NCI-H2227 treated with DMSO at 0.1 percent for 48 hours (cell line): ENCODE measurements around the gene RHOC.
A peak's percentile ranks its signal among the peaks of the same experiment; 100 is the strongest.
"Not testable (repeated sequence)": the region's sequence is repeated elsewhere in the genome, so short reads cannot be mapped to it uniquely, and the experiment has no call there.

Source experiments
- DNase-seq: peaks from one replicate; lab custom pipeline; 2025; lab: John Stamatoyannopoulos, UW

Gene RHOC

GRCh38 chr1:112706505-112707220 is at the start of gene RHOC:
TSS of gene RHOC (minus strand) at chr1:112707127. CDS start at chr1:112703799, 3,328 bp downstream.
- peak; percentile 29 for DNase-seq

GRCh38 chr1:112754116-112754628 is 47.2 kb upstream of the RHOC start:
- DNase-seq: no peak

GRCh38 chr1:112748396-112748795 is 41.5 kb upstream of the RHOC start:
- no peak for DNase-seq

DNA sequence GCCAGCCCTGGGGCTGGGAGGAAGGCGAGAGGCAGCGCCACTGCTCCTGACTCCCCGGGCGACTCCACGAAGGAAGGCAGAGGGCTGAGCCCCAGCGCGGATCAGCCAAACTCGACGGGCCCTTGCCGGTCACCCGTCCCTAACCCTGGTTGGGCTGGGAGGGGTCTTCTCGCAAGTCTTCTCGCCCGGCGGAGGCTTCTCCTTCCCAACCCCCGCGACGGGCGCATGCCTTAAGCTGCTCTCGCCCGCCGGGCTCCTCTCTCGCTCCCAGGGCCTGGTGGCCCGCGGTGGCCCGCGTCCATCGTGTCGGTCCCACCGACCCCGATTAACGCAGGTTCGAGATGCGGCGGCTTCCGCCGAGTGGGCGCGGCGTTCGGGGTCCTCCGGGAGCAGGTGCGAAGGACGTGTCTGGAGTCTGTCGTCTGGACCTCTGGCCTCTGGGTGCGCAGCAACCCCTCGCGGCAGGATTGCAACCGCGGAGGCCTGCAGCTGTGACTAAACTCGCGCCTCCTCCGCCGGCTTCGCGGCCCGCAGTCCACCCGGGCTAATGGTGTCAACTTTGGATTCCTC is 37.2 kb upstream of the RHOC start:
- DNase-seq: no peak

DNA sequence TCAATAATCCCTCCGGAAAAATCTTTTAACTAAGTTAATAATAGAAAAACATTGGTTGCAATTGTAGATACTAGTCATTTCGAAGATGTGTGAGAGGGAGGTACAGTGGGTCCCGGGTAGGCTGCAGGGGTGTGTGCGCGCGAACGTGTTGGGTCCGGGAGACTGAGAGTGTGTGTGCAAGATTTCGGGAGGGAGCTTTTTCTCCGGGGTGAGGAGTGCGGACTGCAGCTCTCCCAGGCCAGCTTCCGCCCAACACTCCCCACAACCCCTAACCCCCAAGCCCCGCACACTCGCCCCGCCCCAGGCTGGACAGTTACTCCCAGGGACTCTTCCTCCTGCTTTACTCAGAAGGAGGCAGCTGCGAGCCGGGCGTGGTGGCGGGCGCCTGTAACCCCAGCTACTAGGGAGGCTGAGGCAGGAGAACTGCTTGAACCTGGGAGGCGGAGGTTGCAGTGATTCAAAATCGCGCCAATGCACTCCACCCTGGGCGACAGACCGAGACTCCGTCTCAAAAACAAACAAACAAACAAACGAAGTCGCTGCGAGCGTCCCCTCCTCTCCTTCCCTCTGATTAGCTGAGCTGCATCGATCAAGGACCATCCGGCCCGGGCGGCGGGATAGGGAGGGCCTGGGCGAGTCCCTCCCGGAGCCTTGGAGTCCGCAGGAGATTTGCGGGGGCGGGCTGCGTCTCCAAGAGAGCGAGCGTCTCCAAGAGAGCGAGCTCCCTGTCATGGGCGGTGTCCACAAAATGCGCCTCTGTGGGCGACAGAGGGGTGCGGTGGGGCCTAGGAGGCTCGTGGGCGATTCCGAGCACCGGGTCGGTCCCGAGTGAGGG is 36.5 kb upstream of the RHOC start:
- no peak for DNase-seq

DNA sequence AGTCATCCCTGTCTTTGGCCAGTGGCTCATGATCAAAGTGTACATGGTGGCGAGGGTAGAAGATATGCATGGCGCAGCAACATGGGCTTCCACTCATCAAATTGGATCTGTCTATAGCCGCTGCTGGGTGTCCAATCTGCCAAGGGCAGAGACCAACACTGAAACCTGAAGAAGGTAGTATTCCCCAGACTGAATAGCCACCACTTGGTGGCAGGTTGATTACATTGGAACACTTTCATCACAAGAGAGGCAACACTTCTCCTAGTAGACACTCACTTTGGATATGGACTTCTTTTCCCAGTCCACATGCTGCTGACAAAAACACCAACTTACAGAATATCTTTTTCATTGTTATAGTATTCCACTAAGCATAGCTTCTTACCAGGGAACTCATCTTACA is 30.6 kb upstream of the RHOC start:
- DNase-seq: no peak

GRCh38 chr1:112735752-112736151 is 28.8 kb upstream of the RHOC start:
- no peak for DNase-seq

DNA sequence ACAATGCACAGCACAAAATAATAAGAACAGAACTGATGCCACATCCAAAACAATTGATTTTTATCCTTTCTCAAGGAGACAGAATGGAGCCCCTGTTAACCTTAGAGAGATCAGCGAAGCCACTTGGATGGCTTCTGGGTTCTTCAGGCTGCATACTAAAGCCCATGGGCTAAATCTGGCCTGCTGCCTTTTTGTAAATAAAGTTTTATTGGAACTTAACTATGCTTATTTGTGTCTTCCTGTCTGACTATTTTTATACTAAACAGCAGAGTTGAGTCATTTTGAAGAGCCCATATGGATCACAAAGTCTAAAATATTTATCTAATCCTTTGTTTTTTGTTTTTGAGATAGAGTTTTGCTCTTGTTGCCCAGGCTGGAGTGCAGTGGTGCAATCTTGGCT is 24.5 kb upstream of the RHOC start:
- no peak for DNase-seq

- no peak for DNase-seq
Measured at GRCh38 chr1:112729909-112730308, 23.0 kb upstream of the RHOC start.

GRCh38 chr1:112729011-112729410 is 22.1 kb upstream of the RHOC start:
- not testable (repeated sequence) for DNase-seq

- DNase-seq: not testable (repeated sequence)
Measured at GRCh38 chr1:112728306-112728971, 21.5 kb upstream of the RHOC start.

DNA sequence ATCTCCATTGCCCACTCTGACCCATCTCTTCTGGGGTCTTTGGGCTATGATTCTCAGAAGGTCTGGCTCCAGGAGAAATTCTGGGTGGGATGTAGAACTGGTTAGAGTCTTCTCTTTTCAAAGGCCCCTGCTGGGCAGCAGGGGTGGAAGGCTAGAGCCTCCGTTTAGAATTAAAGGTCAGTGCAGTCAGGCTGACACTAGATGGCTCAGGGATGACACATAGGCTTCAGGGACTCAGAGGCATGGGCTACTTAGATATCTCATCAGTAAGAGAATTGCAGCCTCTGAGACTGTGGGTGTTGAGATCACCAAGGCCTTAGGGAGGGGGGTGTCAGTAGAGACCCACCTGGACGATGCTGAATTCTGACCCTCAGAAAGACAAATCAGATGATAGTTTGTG is 20.8 kb upstream of the RHOC start:
- no peak for DNase-seq

DNA sequence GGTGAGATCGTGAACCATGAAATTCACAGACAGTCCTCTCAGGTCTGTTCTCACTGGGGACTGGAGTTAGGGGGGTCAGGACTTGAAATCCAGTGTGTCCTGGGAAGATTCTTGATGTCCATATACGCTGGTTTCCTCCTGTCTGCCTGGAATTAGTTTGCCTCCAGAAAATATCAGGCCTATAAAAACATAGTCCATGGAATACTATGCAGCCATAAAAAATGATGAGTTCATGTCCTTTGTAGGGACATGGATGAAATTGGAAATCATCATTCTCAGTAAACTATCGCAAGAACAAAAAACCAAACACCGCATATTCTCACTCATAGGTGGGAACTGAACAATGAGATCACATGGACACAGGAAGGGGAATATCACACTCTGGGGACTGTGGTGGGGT is 17.3 kb upstream of the RHOC start:
- DNase-seq: not testable (repeated sequence)

- DNase-seq: no peak
Measured at GRCh38 chr1:112723511-112723839, 16.5 kb upstream of the RHOC start.

GRCh38 chr1:112722601-112723510 is 15.9 kb upstream of the RHOC start:
- DNase-seq: peak; percentile 48

DNA sequence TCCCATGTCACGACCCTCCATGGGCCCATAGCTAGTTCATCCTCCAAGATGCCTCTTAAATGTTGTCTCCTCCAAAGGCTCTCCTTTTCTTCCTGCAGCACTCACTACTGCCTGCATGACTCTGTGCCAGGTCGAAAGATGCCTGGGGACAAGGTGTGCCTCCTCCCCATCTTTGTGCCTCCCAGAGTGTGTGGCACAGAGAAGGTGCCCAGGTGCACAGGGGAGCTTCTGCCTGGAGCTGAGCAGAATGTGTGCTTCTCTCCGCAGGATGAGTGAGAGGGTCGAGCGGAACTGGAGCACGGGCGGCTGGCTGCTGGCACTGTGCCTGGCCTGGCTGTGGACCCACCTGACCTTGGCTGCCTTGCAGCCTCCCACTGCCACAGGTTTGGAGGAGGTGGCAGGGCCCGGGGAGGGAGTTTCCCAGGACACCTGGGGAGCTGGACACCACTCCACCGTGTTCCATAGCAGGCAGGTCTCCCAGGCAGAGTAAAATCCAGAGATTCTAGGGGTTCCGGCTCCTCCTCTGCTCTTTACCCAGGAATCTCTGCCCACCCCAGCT is 15.1 kb upstream of the RHOC start:
- no peak for DNase-seq

- DNase-seq: not testable (repeated sequence)
Measured at GRCh38 chr1:112721294-112721693, 14.4 kb upstream of the RHOC start.

- DNase-seq: no peak
Measured at GRCh38 chr1:112720800-112721199, 13.9 kb upstream of the RHOC start.

DNA sequence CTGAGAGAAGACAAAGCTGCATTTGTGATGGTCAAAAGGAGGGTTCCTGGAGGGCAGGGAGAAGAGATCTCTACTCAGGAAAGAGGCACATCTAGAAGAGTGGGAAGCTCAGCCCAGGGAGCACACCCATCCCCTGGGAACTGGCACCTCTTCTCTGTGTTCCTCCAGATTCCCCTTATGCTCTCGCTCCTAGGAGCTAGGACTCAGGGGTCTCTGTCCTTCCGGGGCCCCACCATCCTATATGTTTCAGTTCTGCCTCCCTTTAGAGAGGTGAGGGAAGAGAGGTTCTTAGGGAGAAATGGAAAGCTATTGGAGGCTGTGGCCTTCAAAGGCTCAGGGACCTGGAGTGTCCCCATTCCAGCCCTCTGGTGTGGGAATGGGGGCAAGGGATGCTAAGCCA is 12.8 kb upstream of the RHOC start:
- no peak for DNase-seq

GRCh38 chr1:112718691-112719418 is 11.9 kb upstream of the RHOC start:
- DNase-seq: peak; percentile 66
